Measurements from ENCODE around the gene APOL2.
"Not testable (repeated sequence)": the region's sequence is repeated elsewhere in the genome, so short reads cannot be mapped to it uniquely, and the experiment has no call there.

APOL2 gene

GRCh38 chr22:36209488-36209908 is 29.8 kb downstream of the APOL2 start:
- H4K91ac ChIP-seq (ENCODE audit: low read length); H3K18ac ChIP-seq (ENCODE audit: low read depth in 1 of 2, low read length in 2 of 2); H3K79me1 ChIP-seq (replicated peaks; ENCODE audit: low read length, poor library complexity, severe bottlenecking); H2AFZ ChIP-seq (ENCODE audit: low read depth, low read length); H3K14ac ChIP-seq (ENCODE audit: low read length in 2 of 2); H4K8ac ChIP-seq (ENCODE audit: low read length); H2BK12ac ChIP-seq (ENCODE audit: low read length in 2 of 2); H3K4me3 ChIP-seq (ENCODE audit: insufficient read depth in 1 of 2, low read depth in 1 of 2, low read length in 2 of 2); DNase-seq; H2BK5ac ChIP-seq (ENCODE audit: low read depth, low read length, poor library complexity, severe bottlenecking); H3K4me2 ChIP-seq (ENCODE audit: low read length, poor library complexity, severe bottlenecking); H3K9me3 ChIP-seq (ENCODE audit: control insufficient read depth, low read length); H2BK120ac ChIP-seq (ENCODE audit: low read depth, low read length); H3K9ac ChIP-seq (ENCODE audit: low read length); H3K4me1 ChIP-seq (ENCODE audit: control insufficient read depth, insufficient read depth, low read depth, low read length); H3K23ac ChIP-seq (ENCODE audit: low read length in 2 of 2); H3K27ac ChIP-seq (ENCODE audit: low read length, poor library complexity, severe bottlenecking); H3K4ac ChIP-seq (ENCODE audit: low read depth in 1 of 2, low read length in 2 of 2); H2BK15ac ChIP-seq (ENCODE audit: low read depth, poor library complexity, severe bottlenecking); H3K36me3 ChIP-seq (ENCODE audit: control insufficient read depth in 1 of 2, insufficient read depth in 2 of 2, low read depth in 1 of 2, low read length in 2 of 2); H2AK5ac ChIP-seq (ENCODE audit: low read length, severe bottlenecking): not testable (repeated sequence)
- WGBS = 87% methylated on average over 3 of the region's 5 CpGs
- H3K27me3 ChIP-seq (ENCODE audit: control insufficient read depth in 1 of 2, insufficient read depth in 1 of 2, low read length in 2 of 2) = peaks cover 0 to 20% of the 10 kb centered on the region in 2 experiments

DNA sequence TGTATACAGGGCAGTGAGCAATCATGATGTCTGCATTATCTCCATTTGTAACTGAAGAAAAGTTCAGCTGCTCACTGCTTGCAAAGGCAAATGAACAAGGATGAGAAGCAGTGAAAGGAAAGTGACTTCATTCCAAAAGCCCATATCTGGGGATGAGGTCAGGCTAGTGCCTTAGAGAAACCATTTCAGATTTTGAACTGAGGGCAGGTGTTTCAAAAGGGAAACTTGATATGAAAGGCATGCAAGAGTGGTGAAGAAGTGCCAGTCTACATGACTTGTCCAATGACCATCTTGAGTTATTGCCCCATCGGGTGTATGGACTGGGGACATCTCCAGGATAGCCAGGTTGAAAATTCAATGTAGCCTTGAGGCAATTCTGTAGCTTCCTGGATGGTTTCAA is 30.4 kb downstream of the APOL2 start:
- Histone ChIP-seq H2BK12ac (ENCODE audit: low read length in 2 of 2) (no peak overlapping the region), H3K4ac (ENCODE audit: low read depth in 1 of 2, low read length in 2 of 2) (no peak overlapping the region), H3K18ac (ENCODE audit: low read depth in 1 of 2, low read length in 2 of 2) (no peak overlapping the region), H3K27ac (ENCODE audit: low read length, poor library complexity, severe bottlenecking) (no peak overlapping the region), H2AK5ac (ENCODE audit: low read length, severe bottlenecking) (no peak overlapping the region), H3K4me3 (ENCODE audit: insufficient read depth in 1 of 2, low read depth in 1 of 2, low read length in 2 of 2) (no peak overlapping the region), H4K8ac (ENCODE audit: low read length) (no peak overlapping the region), H3K14ac (ENCODE audit: low read length in 2 of 2) (no peak overlapping the region), H2BK120ac (ENCODE audit: low read depth, low read length) (no peak overlapping the region), H4K91ac (ENCODE audit: low read length) (no peak overlapping the region), H3K79me1 (replicated peaks; ENCODE audit: low read length, poor library complexity, severe bottlenecking) (no peaks in the 10 kb centered on the region), H3K36me3 (ENCODE audit: control insufficient read depth in 1 of 2, insufficient read depth in 2 of 2, low read depth in 1 of 2, low read length in 2 of 2) (no peaks in the 10 kb centered on the region), H3K4me1 (ENCODE audit: control insufficient read depth, insufficient read depth, low read depth, low read length) (peaks cover 1% of the 10 kb centered on the region), H3K9ac (ENCODE audit: low read length) (no peak overlapping the region), H3K23ac (ENCODE audit: low read length in 2 of 2) (no peak overlapping the region), H2BK15ac (ENCODE audit: low read depth, poor library complexity, severe bottlenecking) (no peak overlapping the region), H3K9me3 (ENCODE audit: control insufficient read depth, low read length) (peaks cover 4% of the 10 kb centered on the region), H2BK5ac (ENCODE audit: low read depth, low read length, poor library complexity, severe bottlenecking) (no peak overlapping the region), H2AFZ (ENCODE audit: low read depth, low read length) (no peak overlapping the region), H3K4me2 (ENCODE audit: low read length, poor library complexity, severe bottlenecking) (no peak overlapping the region), H3K27me3 (ENCODE audit: control insufficient read depth in 1 of 2, insufficient read depth in 1 of 2, low read length in 2 of 2) (peaks cover 0 to 14% of the 10 kb centered on the region in 2 experiments)
- DNase-seq = no peak
- 95% methylated on average over 1 of the region's 1 CpG for WGBS

DNA sequence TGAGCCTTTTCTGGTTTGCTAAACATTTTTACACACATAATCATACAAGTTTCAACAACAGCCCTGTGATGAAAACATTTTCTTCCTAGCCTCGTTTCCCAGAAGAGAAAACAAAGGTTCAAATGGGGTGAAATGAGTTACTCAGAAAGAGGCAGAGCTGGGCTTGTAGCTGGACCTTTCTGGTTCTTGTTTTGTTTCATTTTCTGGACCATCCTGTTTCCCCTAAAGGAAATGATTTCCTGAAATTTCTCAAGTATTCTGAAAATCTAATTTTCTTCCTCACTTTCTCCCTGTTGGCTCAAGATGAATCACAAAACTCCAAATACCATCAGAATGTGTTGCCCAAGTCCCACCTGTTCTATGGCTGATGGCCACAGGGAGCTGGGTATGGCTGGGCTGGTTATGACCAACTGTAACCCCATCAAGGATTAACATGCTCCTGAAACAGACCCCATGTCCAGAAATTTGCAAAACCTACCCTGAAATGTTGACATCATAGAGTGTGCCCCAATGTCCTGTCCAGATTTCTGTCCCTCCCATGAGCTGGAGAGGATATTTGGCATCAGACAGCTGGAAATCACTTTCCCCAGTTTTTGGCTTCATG is 31.1 kb downstream of the APOL2 start:
- no peak overlapping the region for H3K27ac ChIP-seq (ENCODE audit: low read length, poor library complexity, severe bottlenecking)
- no peak overlapping the region for H2AK5ac ChIP-seq (ENCODE audit: low read length, severe bottlenecking)
- H3K9me3 ChIP-seq (ENCODE audit: control insufficient read depth, low read length) = peaks cover 4% of the 10 kb centered on the region
- H4K8ac ChIP-seq (ENCODE audit: low read length) = no peak overlapping the region
- peaks cover 1% of the 10 kb centered on the region for H3K4me1 ChIP-seq (ENCODE audit: control insufficient read depth, insufficient read depth, low read depth, low read length)
- 56% methylated on average over 1 of the region's 1 CpG for WGBS
- no peak overlapping the region for H4K91ac ChIP-seq (ENCODE audit: low read length)
- no peak overlapping the region for H2BK12ac ChIP-seq (ENCODE audit: low read length in 2 of 2)
- H3K4me3 ChIP-seq (ENCODE audit: insufficient read depth in 1 of 2, low read depth in 1 of 2, low read length in 2 of 2) = no peak overlapping the region
- no peak overlapping the region for H3K4me2 ChIP-seq (ENCODE audit: low read length, poor library complexity, severe bottlenecking)
- H3K18ac ChIP-seq (ENCODE audit: low read depth in 1 of 2, low read length in 2 of 2) = no peak overlapping the region
- no peaks in the 10 kb centered on the region for H3K36me3 ChIP-seq (ENCODE audit: control insufficient read depth in 1 of 2, insufficient read depth in 2 of 2, low read depth in 1 of 2, low read length in 2 of 2)
- no peak overlapping the region for H3K9ac ChIP-seq (ENCODE audit: low read length)
- H2BK5ac ChIP-seq (ENCODE audit: low read depth, low read length, poor library complexity, severe bottlenecking) = no peak overlapping the region
- H3K4ac ChIP-seq (ENCODE audit: low read depth in 1 of 2, low read length in 2 of 2) = no peak overlapping the region
- no peaks in the 10 kb centered on the region for H3K79me1 ChIP-seq (replicated peaks; ENCODE audit: low read length, poor library complexity, severe bottlenecking)
- H2BK120ac ChIP-seq (ENCODE audit: low read depth, low read length) = no peak overlapping the region
- H3K27me3 ChIP-seq (ENCODE audit: control insufficient read depth in 1 of 2, insufficient read depth in 1 of 2, low read length in 2 of 2) = peaks cover 0 to 8% of the 10 kb centered on the region in 2 experiments
- H2BK15ac ChIP-seq (ENCODE audit: low read depth, poor library complexity, severe bottlenecking) = no peak overlapping the region
- no peak for DNase-seq
- H3K14ac ChIP-seq (ENCODE audit: low read length in 2 of 2) = no peak overlapping the region
- no peak overlapping the region for H3K23ac ChIP-seq (ENCODE audit: low read length in 2 of 2)
- H2AFZ ChIP-seq (ENCODE audit: low read depth, low read length) = no peak overlapping the region

DNA sequence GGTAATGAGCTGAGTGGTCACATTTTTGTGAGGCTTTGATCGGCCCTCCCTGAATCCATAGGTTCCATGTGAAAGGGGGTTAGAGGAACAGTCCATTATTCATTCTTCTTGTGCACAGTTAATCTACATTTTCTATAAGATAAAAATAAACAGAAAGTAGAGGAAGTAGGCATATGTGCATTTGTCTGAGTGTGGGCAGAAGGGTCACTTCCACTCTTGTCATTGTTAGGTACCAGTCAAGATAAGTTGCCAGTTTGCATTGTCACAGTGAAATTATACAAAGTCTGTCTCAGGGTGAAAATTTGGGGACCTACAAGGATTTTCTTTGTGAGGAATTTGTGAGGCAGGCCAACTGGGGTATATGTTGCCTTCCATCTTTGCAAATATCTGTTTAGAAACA is 33.1 kb downstream of the APOL2 start:
- no peak overlapping the region for H2BK5ac ChIP-seq (ENCODE audit: low read depth, low read length, poor library complexity, severe bottlenecking)
- no peak overlapping the region for H2BK15ac ChIP-seq (ENCODE audit: low read depth, poor library complexity, severe bottlenecking)
- no peak overlapping the region for H3K4ac ChIP-seq (ENCODE audit: low read depth in 1 of 2, low read length in 2 of 2)
- no peaks in the 10 kb centered on the region for H3K79me1 ChIP-seq (replicated peaks; ENCODE audit: low read length, poor library complexity, severe bottlenecking)
- H2BK120ac ChIP-seq (ENCODE audit: low read depth, low read length) = no peak overlapping the region
- no peaks in the 10 kb centered on the region for H3K27me3 ChIP-seq (ENCODE audit: control insufficient read depth in 1 of 2, insufficient read depth in 1 of 2, low read length in 2 of 2)
- H3K4me2 ChIP-seq (ENCODE audit: low read length, poor library complexity, severe bottlenecking) = no peak overlapping the region
- no CpG with 5 or more reads among the region's 1 CpG for WGBS
- no peak overlapping the region for H3K27ac ChIP-seq (ENCODE audit: low read length, poor library complexity, severe bottlenecking)
- no peak for DNase-seq
- H3K4me3 ChIP-seq (ENCODE audit: insufficient read depth in 1 of 2, low read depth in 1 of 2, low read length in 2 of 2) = no peak overlapping the region
- H3K9me3 ChIP-seq (ENCODE audit: control insufficient read depth, low read length) = peaks cover 4% of the 10 kb centered on the region
- H2AK5ac ChIP-seq (ENCODE audit: low read length, severe bottlenecking) = no peak overlapping the region
- H2BK12ac ChIP-seq (ENCODE audit: low read length in 2 of 2) = no peak overlapping the region
- H3K36me3 ChIP-seq (ENCODE audit: control insufficient read depth in 1 of 2, insufficient read depth in 2 of 2, low read depth in 1 of 2, low read length in 2 of 2) = no peaks in the 10 kb centered on the region
- no peak overlapping the region for H3K23ac ChIP-seq (ENCODE audit: low read length in 2 of 2)
- no peak overlapping the region for H3K14ac ChIP-seq (ENCODE audit: low read length in 2 of 2)
- H4K91ac ChIP-seq (ENCODE audit: low read length) = no peak overlapping the region
- no peak overlapping the region for H4K8ac ChIP-seq (ENCODE audit: low read length)
- no peak overlapping the region for H3K18ac ChIP-seq (ENCODE audit: low read depth in 1 of 2, low read length in 2 of 2)
- no peak overlapping the region for H3K9ac ChIP-seq (ENCODE audit: low read length)
- peaks cover 1% of the 10 kb centered on the region for H3K4me1 ChIP-seq (ENCODE audit: control insufficient read depth, insufficient read depth, low read depth, low read length)
- H2AFZ ChIP-seq (ENCODE audit: low read depth, low read length) = no peak overlapping the region

All from mesenchymal stem cell (in vitro differentiated cells and primary cell).